SU-DHL-6 (cell line): ENCODE data around the gene MRTFB.
"Not testable (repeated sequence)": the region's sequence is repeated elsewhere in the genome, so short reads cannot be mapped to it uniquely, and the experiment has no call there.

ENCODE experiments used
- H2AFZ ChIP-seq: fragments of 200-600 bp; sonication (generic); 2 replicates; pipeline ENCODE4 v1.6.1; 2014; ENCODE audit warnings: low read depth, mild to moderate bottlenecking, moderate library complexity, mixed read lengths, antibody characterized with exemption, low read length; ENCODE audit not compliant: severe bottlenecking
- H3F3A ChIP-seq: fragments of 200-600 bp; shearing (Covaris generic); 2 replicates; pipeline ENCODE4 v1.6.0; 2016; ENCODE audit warnings: antibody characterized with exemption, mild to moderate bottlenecking; ENCODE audit not compliant: insufficient read depth
- H3K27ac ChIP-seq: fragments of 200-600 bp; sonication (generic); 2 replicates; pipeline ENCODE4 v1.5.1; 2016; ENCODE audit warnings: low read depth, mild to moderate bottlenecking, low read length, moderate library complexity, mixed read lengths
- H3K27me3 ChIP-seq: fragments of 200-600 bp; sonication (generic), shearing (Covaris generic); 2 replicates; pipeline ENCODE4 v1.6.0; 2014; ENCODE audit warnings: mild to moderate bottlenecking, low read length
- H3K36me3 ChIP-seq: fragments of 200-600 bp; sonication (generic); 2 replicates; pipeline ENCODE4 v1.6.1; 2014; ENCODE audit warnings: mild to moderate bottlenecking, low read length, mixed read lengths
- H3K4me2 ChIP-seq: fragments of 300-600, 200-600 bp; shearing (Covaris generic), sonication (generic); 2 replicates; pipeline ENCODE4 v1.6.0; 2014; ENCODE audit warnings: low read length, low read depth, mild to moderate bottlenecking; ENCODE audit not compliant: poor library complexity, severe bottlenecking
- H3K4me3 ChIP-seq: fragments of 200-600 bp; sonication (generic); 2 replicates; pipeline ENCODE4 v1.5.1; 2014; ENCODE audit warnings: antibody characterized with exemption, low read length, mild to moderate bottlenecking, mixed read lengths; ENCODE audit not compliant: insufficient read depth, poor library complexity, severe bottlenecking
- H3K79me2 ChIP-seq: fragments of 200-600 bp; sonication (generic); 2 replicates; pipeline ENCODE4 v1.6.1; 2014; ENCODE audit warnings: mild to moderate bottlenecking, low read length, moderate library complexity; ENCODE audit not compliant: insufficient read depth
- H3K9ac ChIP-seq: fragments of 200-600 bp; sonication (generic); 2 replicates; pipeline ENCODE4 v1.7.0; 2014; ENCODE audit warnings: mild to moderate bottlenecking, low read length
- H3K9me2 ChIP-seq: fragments of 200-600 bp; sonication (generic); replicated peaks from 2 replicates; pipeline ENCODE4 v1.6.1; 2014; ENCODE audit warnings: low read length; ENCODE audit not compliant: insufficient read depth
- H3K9me3 ChIP-seq: fragments of 200-600 bp; sonication (generic); 2 replicates; pipeline ENCODE4 v1.6.1; 2014; ENCODE audit warnings: low read length, mixed read lengths; ENCODE audit not compliant: insufficient read depth
- H4K20me1 ChIP-seq: fragments of 200-600 bp; sonication (generic); 2 replicates; pipeline ENCODE4 v1.6.1; 2014; ENCODE audit warnings: low read depth, mild to moderate bottlenecking, antibody characterized with exemption, low read length, moderate library complexity, mixed read lengths
- CTCF ChIP-seq: fragments of 200-600 bp; sonication (generic); IDR thresholded peaks from one replicate; pipeline ENCODE4 v1.5.1; 2017; ENCODE audit warnings: antibody characterized with exemption, mild to moderate bottlenecking, low read length, moderate library complexity; ENCODE audit not compliant: insufficient read depth, poor library complexity, severe bottlenecking
- EZH2phosphoT487 ChIP-seq: fragments of 200-600 bp; sonication (generic), shearing (Covaris generic); conservative IDR thresholded peaks from 2 replicates; pipeline ENCODE4 v1.6.1; 2018; ENCODE audit warnings: mild to moderate bottlenecking, antibody characterized with exemption, low read length, moderate library complexity, mixed read lengths

Gene MRTFB

GRCh38 chr16:14042706-14043105, 28.4 kb upstream of the MRTFB start:
- Histone ChIP-seq H2AFZ (no peak overlapping the region), H3K4me3 (no peak overlapping the region), H3K9me3 (no peaks in the 10 kb centered on the region), H3K36me3 (no peaks in the 10 kb centered on the region), H3K9ac (no peak overlapping the region), H3K79me2 (no peaks in the 10 kb centered on the region), H4K20me1 (no peaks in the 10 kb centered on the region), H3K4me2 (no peak overlapping the region), H3K27me3 (no peaks in the 10 kb centered on the region), H3K9me2 (no peaks in the 10 kb centered on the region), H3F3A (no peaks in the 10 kb centered on the region), H3K27ac (no peak overlapping the region)
- TF ChIP-seq EZH2phosphoT487 (no peak), CTCF (no peak)

- Histone ChIP-seq H4K20me1 (no peaks in the 10 kb centered on the region), H3K9me2 (no peaks in the 10 kb centered on the region), H3K79me2 (no peaks in the 10 kb centered on the region), H3F3A (no peaks in the 10 kb centered on the region), H3K9me3 (no peaks in the 10 kb centered on the region), H2AFZ (no peak overlapping the region), H3K4me2 (no peak overlapping the region), H3K4me3 (no peak overlapping the region), H3K27ac (no peak overlapping the region), H3K36me3 (no peaks in the 10 kb centered on the region), H3K27me3 (no peaks in the 10 kb centered on the region), H3K9ac (no peak overlapping the region)
- TF ChIP-seq EZH2phosphoT487 (no peak), CTCF (no peak)
Measured at GRCh38 chr16:14043278-14043677, 27.8 kb upstream of the MRTFB start.

- Histone ChIP-seq H3K9me2 (no peaks in the 10 kb centered on the region), H3K4me2 (no peak overlapping the region), H3K36me3 (no peaks in the 10 kb centered on the region), H3F3A (no peaks in the 10 kb centered on the region), H3K9ac (no peak overlapping the region), H3K79me2 (no peaks in the 10 kb centered on the region), H3K27me3 (no peaks in the 10 kb centered on the region), H3K27ac (no peak overlapping the region), H3K9me3 (no peaks in the 10 kb centered on the region), H2AFZ (no peak overlapping the region), H4K20me1 (no peaks in the 10 kb centered on the region), H3K4me3 (no peak overlapping the region)
- TF ChIP-seq CTCF = no peak
- no peak for TF ChIP-seq EZH2phosphoT487
Measured at GRCh38 chr16:14043793-14044192, 27.3 kb upstream of the MRTFB start.

- not testable (repeated sequence) for H3K4me3 ChIP-seq, H3K27me3 ChIP-seq, H3K79me2 ChIP-seq, H3K36me3 ChIP-seq, H3K4me2 ChIP-seq, H3K9me3 ChIP-seq, H2AFZ ChIP-seq, H3F3A ChIP-seq, H3K9ac ChIP-seq, H3K9me2 ChIP-seq, H3K27ac ChIP-seq, H4K20me1 ChIP-seq
Measured at GRCh38 chr16:14047121-14047859, 23.8 kb upstream of the MRTFB start.
